GM21723 (cell line): Measurements from ENCODE around the gene FBXW10.
"Not testable (repeated sequence)": the region's sequence is repeated elsewhere in the genome, so short reads cannot be mapped to it uniquely, and the experiment has no call there.

Source experiments
- ATAC-seq: cut with Tn5 transposase; IDR thresholded peaks from one replicate; pipeline ENCODE4 v1.9.1; 2021; ENCODE audit warnings: mild to moderate bottlenecking, moderate library complexity; ENCODE audit not compliant: unreplicated experiment

The FBXW10 gene

GRCh38 chr17:18821430-18821829 lies 77.6 kb downstream of the FBXW10 start:
- not testable (repeated sequence) for ATAC-seq

- not testable (repeated sequence) for ATAC-seq
These were observed 83.8 kb downstream of the FBXW10 start for GRCh38 chr17:18827613-18828012.
